Thyroid gland (tissue), 4 donors: ENCODE measurements around the gene NLRP11. TPM values are rescaled to one million over a fixed set of nuclear protein-coding genes. Genes with fewer than 3 reads are reported as not detected.
"Not testable (repeated sequence)": the region's sequence is repeated elsewhere in the genome, so short reads cannot be mapped to it uniquely, and the experiment has no call there.

Experiments used
- DNase-seq, 2 donors: peaks; one replicate each; pipeline ENCODE4 v3.0.0-alpha.2; 2019
- H3K27ac ChIP-seq, 3 donors: fragments of 200-600 bp; sonication (generic); 1 replicate in 2 of 3; 2 replicates in 1 of 3; pipeline ENCODE4 v1.5.1; 2016 to 2019; ENCODE audit warnings: mild to moderate bottlenecking in 1 of 3, moderate library complexity in 1 of 3
- H3K27me3 ChIP-seq: fragments of 200-600 bp; sonication (generic); one replicate; pipeline ENCODE4 v1.5.1; 2019
- H3K36me3 ChIP-seq, 2 donors: fragments of 200-600 bp; sonication (generic); one replicate each; pipeline ENCODE4 v1.5.1; 2016 to 2019
- H3K4me1 ChIP-seq, 2 donors: fragments of 200-600 bp; sonication (generic); one replicate each; pipeline ENCODE4 v1.5.1; 2017 to 2019
- H3K4me3 ChIP-seq, 3 donors: fragments of 200-600 bp; sonication (generic); replicated peaks in 1 of 3; 1 replicate in 2 of 3; 2 replicates in 1 of 3; pipeline ENCODE4 v1.5.1; 2016; ENCODE audit warnings: mild to moderate bottlenecking in 1 of 3
- H3K9me3 ChIP-seq: fragments of 200-600 bp; sonication (generic); one replicate; pipeline ENCODE4 v1.5.1; 2017
- CTCF ChIP-seq, 6 experiments: fragments of 200-600 bp in 3 of 6; fragments of 450-650 bp in 3 of 6; sonication (generic) in 3 of 6; IDR thresholded peaks; one replicate each; pipeline ENCODE4 v1.5.1; 2016 to 2019; ENCODE audit warnings: antibody characterized with exemption in 6 of 6, mild to moderate bottlenecking in 2 of 6, inconsistent platforms in 1 of 6, moderate library complexity in 1 of 6
- POLR2A ChIP-seq, 2 donors: fragments of 450-650 bp; IDR thresholded peaks; one replicate each; pipeline ENCODE4 v1.6.1; 2017; ENCODE audit warnings: antibody characterized with exemption in 2 of 2, mild to moderate bottlenecking in 2 of 2, moderate library complexity in 1 of 2
- WGBS, 2 donors: methylation state at CpG; one replicate each; pipeline ENCODE4 v1.1.5; 2017; 5-methylcytosine and 5-hydroxymethylcytosine counted together
- intact Hi-C: fragments of 100-400 bp; cut with DNase I; formaldehyde crosslinking; loops from one replicate; pipeline ENCODE4 v1.15.1; 2023
- total RNA-seq, 4 donors: library from RNA; depleted of rRNA; stranded (reverse); fragments of >200 nt; gene quantifications; one replicate each; pipeline ENCODE4 v1.2.3, GENCODE V29; 2016

The NLRP11 gene
- total RNA-seq, 4 donors from 2014 or later: not detected

- WGBS, 2 donors: 32 to 43% methylated on average over 7 of the region's 7 CpGs
- DNase-seq: no peak
These were observed 54.3 kb downstream of the NLRP11 start for GRCh38 chr19:55777528-55777927.

GRCh38 chr19:55769632-55770031, 62.2 kb downstream of the NLRP11 start:
- H3K36me3 ChIP-seq, H3K4me1 ChIP-seq, H3K4me3 ChIP-seq, intact Hi-C loops, H3K27me3 ChIP-seq, H3K9me3 ChIP-seq, DNase-seq, H3K27ac ChIP-seq: not testable (repeated sequence)
- WGBS, 2 donors: 54 to 57% methylated on average over 3 of the region's 3 CpGs

More at GRCh38 chr19:55777528-55777927, 54.3 kb downstream of the NLRP11 start:
- H3K4me1 ChIP-seq: no peaks in the 10 kb centered on the region
- no peaks in the 10 kb centered on the region for H3K36me3 ChIP-seq
- no peak overlapping the region for H3K4me3 ChIP-seq
- no peaks in the 10 kb centered on the region for H3K27me3 ChIP-seq
- no peak overlapping the region for H3K27ac ChIP-seq
- TF ChIP-seq CTCF (IDR thresholded peaks at IDR 0.05): no peak
- no peak for TF ChIP-seq POLR2A (IDR thresholded peaks at IDR 0.05)
- intact Hi-C loops: no loop called here
- H3K9me3 ChIP-seq: no peaks in the 10 kb centered on the region

GRCh38 chr19:55768818-55769217, 63.0 kb downstream of the NLRP11 start, which contains the start of gene RFPL4AL1:
Gene RFPL4AL1 (plus strand): TSS chr19:55769118. CDS start chr19:55771805, 2,687 bp downstream.
- WGBS, 2 donors: 83 to 91% methylated on average over 6 of the region's 6 CpGs
- H3K27me3 ChIP-seq, H3K4me1 ChIP-seq, DNase-seq, intact Hi-C loops, H3K4me3 ChIP-seq, H3K27ac ChIP-seq, H3K36me3 ChIP-seq, H3K9me3 ChIP-seq: not testable (repeated sequence)

GRCh38 chr19:55766466-55766865, 65.3 kb downstream of the NLRP11 start:
- Histone ChIP-seq H3K4me1 (no peaks in the 10 kb centered on the region), H3K27me3 (no peaks in the 10 kb centered on the region), H3K4me3 (no peak overlapping the region), H3K27ac (no peak overlapping the region), H3K9me3 (no peaks in the 10 kb centered on the region), H3K36me3 (no peaks in the 10 kb centered on the region)
- no peak for DNase-seq
- intact Hi-C loops: no loop called here
- TF ChIP-seq POLR2A (IDR thresholded peaks at IDR 0.05) (no peak), CTCF (IDR thresholded peaks at IDR 0.05) (no peak)
- WGBS, 2 donors: 65 to 67% methylated on average over 6 to 7 of the region's 7 CpGs

GRCh38 chr19:55758797-55759196, 73.0 kb downstream of the NLRP11 start, which contains the start of gene RFPL4A:
Gene RFPL4A (plus strand): TSS chr19:55759097. CDS start chr19:55761801, 2,704 bp downstream.
- H3K27ac ChIP-seq, H3K4me3 ChIP-seq, DNase-seq, H3K27me3 ChIP-seq, H3K36me3 ChIP-seq, intact Hi-C loops, H3K9me3 ChIP-seq, H3K4me1 ChIP-seq: not testable (repeated sequence)
- WGBS, 2 donors: 81 to 85% methylated on average over 3 of the region's 3 CpGs

- H3K9me3 ChIP-seq, H3K27me3 ChIP-seq, intact Hi-C loops, DNase-seq, H3K4me3 ChIP-seq, H3K36me3 ChIP-seq, H3K4me1 ChIP-seq, H3K27ac ChIP-seq: not testable (repeated sequence)
- WGBS, 2 donors: 84 to 100% methylated on average over 2 to 4 of the region's 4 CpGs
These were observed 75.0 kb downstream of the NLRP11 start for GRCh38 chr19:55756808-55757207.

GRCh38 chr19:55753401-55753800, 78.4 kb downstream of the NLRP11 start:
- Histone ChIP-seq H3K36me3 (no peaks in the 10 kb centered on the region), H3K4me3 (no peak overlapping the region), H3K27ac (no peak overlapping the region), H3K4me1 (no peaks in the 10 kb centered on the region), H3K27me3 (no peaks in the 10 kb centered on the region), H3K9me3 (no peaks in the 10 kb centered on the region)
- DNase-seq: no peak
- 69 to 70% methylated on average over 3 of the region's 3 CpGs for WGBS, 2 donors
- intact Hi-C loops: no loop called here
- TF ChIP-seq CTCF (IDR thresholded peaks at IDR 0.05) (no peak), POLR2A (IDR thresholded peaks at IDR 0.05) (no peak)
